Body of pancreas (tissue), 4 donors: ENCODE measurements around the gene ATIC. TPM values are rescaled to one million over a fixed set of nuclear protein-coding genes. Genes with fewer than 3 reads are reported as not detected.

ENCODE experiments used
- ATAC-seq: fragments of 150-250 bp; one replicate; pipeline ENCODE4 v1.9.1; 2016
- DNase-seq, 4 donors: peaks; one replicate each; pipeline ENCODE4 v3.0.0-alpha.2; 2019
- H3K27ac ChIP-seq, 4 donors: fragments of 200-600 bp; sonication (generic); 1 replicate in 3 of 4; 2 replicates in 1 of 4; pipeline versions ENCODE4 v1.5.1 to v1.6.1; 2016 to 2019; ENCODE audit warnings: mild to moderate bottlenecking in 1 of 4, mixed read lengths in 1 of 4, moderate library complexity in 1 of 4
- H3K27me3 ChIP-seq, 2 donors: fragments of 200-600 bp; sonication (generic); one replicate each; pipeline ENCODE4 v1.6.0; 2016; ENCODE audit warnings: mild to moderate bottlenecking in 1 of 2
- H3K36me3 ChIP-seq, 2 donors: fragments of 200-600 bp; sonication (generic); replicated peaks in 1 of 2; 2 replicates each; pipeline ENCODE4 v1.5.1; 2016; ENCODE audit warnings: low read depth in 2 of 2; ENCODE audit not compliant: insufficient read depth in 1 of 2
- H3K4me1 ChIP-seq: fragments of 200-600 bp; sonication (generic); one replicate; pipeline ENCODE4 v1.6.0; 2016
- H3K4me3 ChIP-seq, 2 donors: fragments of 200-600 bp; sonication (generic); 1 replicate in 1 of 2; 2 replicates in 1 of 2; pipeline ENCODE4 v1.5.1; 2016 to 2019
- H3K9me3 ChIP-seq, 3 donors: fragments of 200-600 bp; sonication (generic); 1 replicate in 2 of 3; 2 replicates in 1 of 3; pipeline ENCODE4 v1.5.1; 2016
- POLR2A ChIP-seq, 3 donors: fragments of 450-650 bp; IDR thresholded peaks; one replicate each; pipeline ENCODE4 v1.6.1; 2016; ENCODE audit warnings: antibody characterized with exemption in 3 of 3, mild to moderate bottlenecking in 2 of 3
- WGBS, 2 donors: methylation state at CpG; one replicate each; pipeline ENCODE4 v1.1.5; 2017; 5-methylcytosine and 5-hydroxymethylcytosine counted together
- intact Hi-C: fragments of 100-400 bp; cut with DNase I; formaldehyde crosslinking; loops from one replicate; pipeline ENCODE4 v1.15.1; 2023
- total RNA-seq, 2 donors: library from RNA; depleted of rRNA; stranded (reverse); fragments of >200 nt; gene quantifications; one replicate each; pipeline ENCODE4 v1.1.0, GENCODE V29; 2016
- TF ChIP-seq, protein P1 (sequence below), 7 experiments: fragments of 450-650 bp in 4 of 7; fragments of 200-600 bp in 3 of 7; sonication (generic) in 3 of 7; IDR thresholded peaks; one replicate each; pipeline ENCODE4 v1.5.1; 2016 to 2019; ENCODE audit warnings: antibody characterized with exemption in 7 of 7

Gene ATIC
- 10 to 100 TPM; 30.3 to 38.1 TPM for total RNA-seq

GRCh38 chr2:215311625-215312396, at the start of gene ATIC:
ATIC (plus strand) TSS chr2:215312059; CDS start chr2:215312143, 84 bp downstream.
- Histone ChIP-seq H3K27me3 (no peaks in the 10 kb centered on the region), H3K27ac (peak within 1 kb of the TSS; percentile 44 to 89 (median 81)), H3K36me3 (no peaks in the 10 kb centered on the region), H3K9me3 (no peaks in the 10 kb centered on the region), H3K4me1 (peaks cover 17% of the 10 kb centered on the region), H3K4me3 (peak within 1 kb of the TSS; percentile 66 to 79)
- peak; percentile 93 to 97 (median 95) for DNase-seq
- WGBS, 2 donors, result 0 to 2% methylated on average over 7 to 63 of the region's 64 CpGs
- intact Hi-C loops, result no loop called here
- peak; percentile 98 for ATAC-seq
- peak; percentile 57 to 76 (median 70) for TF ChIP-seq POLR2A (IDR thresholded peaks at IDR 0.05)
- TF ChIP-seq, protein P1, sequence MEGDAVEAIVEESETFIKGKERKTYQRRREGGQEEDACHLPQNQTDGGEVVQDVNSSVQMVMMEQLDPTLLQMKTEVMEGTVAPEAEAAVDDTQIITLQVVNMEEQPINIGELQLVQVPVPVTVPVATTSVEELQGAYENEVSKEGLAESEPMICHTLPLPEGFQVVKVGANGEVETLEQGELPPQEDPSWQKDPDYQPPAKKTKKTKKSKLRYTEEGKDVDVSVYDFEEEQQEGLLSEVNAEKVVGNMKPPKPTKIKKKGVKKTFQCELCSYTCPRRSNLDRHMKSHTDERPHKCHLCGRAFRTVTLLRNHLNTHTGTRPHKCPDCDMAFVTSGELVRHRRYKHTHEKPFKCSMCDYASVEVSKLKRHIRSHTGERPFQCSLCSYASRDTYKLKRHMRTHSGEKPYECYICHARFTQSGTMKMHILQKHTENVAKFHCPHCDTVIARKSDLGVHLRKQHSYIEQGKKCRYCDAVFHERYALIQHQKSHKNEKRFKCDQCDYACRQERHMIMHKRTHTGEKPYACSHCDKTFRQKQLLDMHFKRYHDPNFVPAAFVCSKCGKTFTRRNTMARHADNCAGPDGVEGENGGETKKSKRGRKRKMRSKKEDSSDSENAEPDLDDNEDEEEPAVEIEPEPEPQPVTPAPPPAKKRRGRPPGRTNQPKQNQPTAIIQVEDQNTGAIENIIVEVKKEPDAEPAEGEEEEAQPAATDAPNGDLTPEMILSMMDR (IDR thresholded peaks at IDR 0.05), result peak in 4 of 7 experiments; percentile 6 to 38 (median 12)

GRCh38 chr2:215262303-215262702, 49.6 kb upstream of the ATIC start:
- ATAC-seq (no peak), DNase-seq (no peak)
- TF ChIP-seq, protein P1 (IDR thresholded peaks at IDR 0.05), result no peak
- TF ChIP-seq POLR2A (IDR thresholded peaks at IDR 0.05), result no peak
- 82 to 92% methylated on average over 1 of the region's 1 CpG for WGBS, 2 donors
- Histone ChIP-seq H3K4me3 (no peak overlapping the region), H3K27ac (no peak overlapping the region), H3K9me3 (no peaks in the 10 kb centered on the region), H3K36me3 (no peaks in the 10 kb centered on the region), H3K4me1 (no peaks in the 10 kb centered on the region), H3K27me3 (no peaks in the 10 kb centered on the region)
- intact Hi-C loops, result no loop called here

DNA sequence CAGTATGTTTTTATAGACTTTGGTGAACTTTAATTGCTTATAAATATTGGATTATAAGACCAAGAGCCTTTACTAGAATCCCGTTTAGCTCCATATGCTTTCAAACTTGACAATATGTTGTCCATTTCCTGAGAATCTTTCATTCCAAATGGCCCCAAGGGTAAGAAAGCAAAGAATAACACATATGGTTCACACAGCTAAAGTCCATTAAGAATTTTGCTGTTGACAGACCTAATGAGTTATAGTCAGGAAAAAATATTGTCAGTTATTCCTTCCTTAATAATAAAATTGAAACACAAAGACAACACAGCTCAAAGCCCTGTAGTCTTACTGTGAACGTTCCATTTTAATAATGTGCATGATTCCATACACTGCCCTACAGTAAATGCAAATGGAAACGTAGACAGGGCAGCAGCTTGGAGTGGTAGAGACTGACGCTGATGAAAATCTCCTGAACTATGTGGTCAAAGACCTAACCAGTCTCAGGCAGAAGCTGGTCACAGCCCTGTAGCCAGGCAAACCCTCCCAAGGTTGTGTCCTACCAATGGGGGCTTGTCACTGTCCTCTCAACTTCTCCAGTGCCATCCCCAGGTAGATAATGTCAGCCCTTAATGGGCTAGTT, 49.0 kb upstream of the ATIC start:
- Histone ChIP-seq H3K27ac (no peak overlapping the region), H3K9me3 (no peaks in the 10 kb centered on the region), H3K4me3 (no peak overlapping the region), H3K27me3 (no peaks in the 10 kb centered on the region), H3K36me3 (no peaks in the 10 kb centered on the region), H3K4me1 (no peaks in the 10 kb centered on the region)
- no peak for TF ChIP-seq POLR2A (IDR thresholded peaks at IDR 0.05)
- TF ChIP-seq, protein P1 (IDR thresholded peaks at IDR 0.05), result no peak
- DNase-seq, result no peak
- WGBS, 2 donors, result 54 to 63% methylated on average over 4 of the region's 4 CpGs
- intact Hi-C loops, result no loop called here
- ATAC-seq, result no peak

GRCh38 chr2:215264374-215264773, 47.5 kb upstream of the ATIC start:
- no peak overlapping the region for H3K27ac ChIP-seq
- intact Hi-C loops, result no loop called here
- no peaks in the 10 kb centered on the region for H3K4me1 ChIP-seq
- no peaks in the 10 kb centered on the region for H3K9me3 ChIP-seq
- H3K36me3 ChIP-seq, result no peaks in the 10 kb centered on the region
- H3K27me3 ChIP-seq, result no peaks in the 10 kb centered on the region
- no peak for ATAC-seq
- no peak overlapping the region for H3K4me3 ChIP-seq
- WGBS, 2 donors, result 72 to 84% methylated on average over 4 of the region's 4 CpGs
- TF ChIP-seq POLR2A (IDR thresholded peaks at IDR 0.05), result no peak
- TF ChIP-seq, protein P1 (IDR thresholded peaks at IDR 0.05), result no peak
- no peak for DNase-seq
